PFSK-1 (cell line): ENCODE measurements around the gene MEOX2.

Source experiments
- FOXP2 ChIP-seq: optimal IDR thresholded peaks from 2 replicates; pipeline ENCODE3; 2011; ENCODE audit warnings: borderline replicate concordance, control low read depth, inconsistent platforms; ENCODE audit not compliant: insufficient read depth; ENCODE audit errors: extremely low read length, extremely low read depth
- POLR2AphosphoS5 ChIP-seq: IDR thresholded peaks from 2 replicates; pipeline ENCODE4 v1.6.1; 2012; ENCODE audit warnings: low read depth, mild to moderate bottlenecking, control low read depth, low read length, moderate library complexity
- REST ChIP-seq, 2 experiments: IDR thresholded peaks; 2 replicates each; pipeline versions ENCODE4 v1.6.1 to v1.8.0; 2011 to 2012; ENCODE audit warnings: low read depth in 2 of 2, low read length in 2 of 2, control low read depth in 1 of 2, inconsistent platforms in 1 of 2, mild to moderate bottlenecking in 1 of 2, moderate library complexity in 1 of 2; ENCODE audit not compliant: insufficient read depth in 1 of 2
- SIN3A ChIP-seq: IDR thresholded peaks from 2 replicates; pipeline ENCODE4 v1.6.1; 2012; ENCODE audit warnings: mild to moderate bottlenecking, low read length, moderate library complexity, borderline replicate concordance; ENCODE audit not compliant: insufficient read depth
- TAF1 ChIP-seq: IDR thresholded peaks from 2 replicates; pipeline ENCODE4 v1.6.1; 2012; ENCODE audit warnings: low read length, control low read depth, borderline replicate concordance; ENCODE audit not compliant: insufficient read depth

MEOX2 gene

GRCh38 chr7:15586266-15586665 lies 100.2 kb downstream of the MEOX2 start:
- TF ChIP-seq SIN3A, result no peak
- TF ChIP-seq TAF1, result no peak
- no peak for TF ChIP-seq POLR2AphosphoS5
- no peak for TF ChIP-seq REST (IDR thresholded peaks at IDR 0.05; ENCODE audit: insufficient read depth in 1 of 2, low read depth in 2 of 2, low read length in 2 of 2)
- TF ChIP-seq FOXP2, result no peak

GRCh38 chr7:15584575-15584974 lies 101.9 kb downstream of the MEOX2 start:
- no peak for TF ChIP-seq TAF1

GRCh38 chr7:15582773-15583172 lies 103.7 kb downstream of the MEOX2 start:
- TF ChIP-seq SIN3A, result no peak
- no peak for TF ChIP-seq REST (IDR thresholded peaks at IDR 0.05; ENCODE audit: insufficient read depth in 1 of 2, low read depth in 2 of 2, low read length in 2 of 2)
- no peak for TF ChIP-seq POLR2AphosphoS5
- no peak for TF ChIP-seq TAF1
- no peak for TF ChIP-seq FOXP2

- TF ChIP-seq POLR2AphosphoS5 (no peak), TAF1 (no peak), REST (IDR thresholded peaks at IDR 0.05; ENCODE audit: insufficient read depth in 1 of 2, low read depth in 2 of 2, low read length in 2 of 2) (no peak), FOXP2 (no peak), SIN3A (no peak)
These were observed 105.0 kb downstream of the MEOX2 start for GRCh38 chr7:15581352-15581951.

GRCh38 chr7:15580604-15581351 lies 105.7 kb downstream of the MEOX2 start:
- TF ChIP-seq POLR2AphosphoS5 (no peak), REST (IDR thresholded peaks at IDR 0.05; ENCODE audit: insufficient read depth in 1 of 2, low read depth in 2 of 2, low read length in 2 of 2) (no peak), TAF1 (no peak), SIN3A (no peak), FOXP2 (no peak)
